SJSA1 (cell line): ENCODE data around the gene GNB5. TPM values are rescaled to one million over a fixed set of nuclear protein-coding genes. Genes with fewer than 3 reads are reported as not detected.
A peak's percentile ranks its signal among the peaks of the same experiment; 100 is the strongest.

Source experiments
- DNase-seq, 2 experiments: peaks; one replicate each; pipeline ENCODE4 v3.0.0-alpha.2; 2015 to 2020; ENCODE audit warnings: low spot score in 2 of 2, low read depth in 1 of 2
- H3K27ac ChIP-seq: fragments of 250-450 bp; sonication (Bioruptor Pico); 2 replicates; pipeline ENCODE4 v1.5.1; 2020; ENCODE audit warnings: mild to moderate bottlenecking, moderate library complexity
- H3K27me3 ChIP-seq: fragments of 250-450 bp; sonication (Bioruptor Pico); replicated peaks from 2 replicates; pipeline ENCODE4 v1.5.1; 2020; ENCODE audit warnings: mild to moderate bottlenecking, moderate library complexity
- H3K36me3 ChIP-seq: fragments of 250-450 bp; sonication (Bioruptor Pico); 2 replicates; pipeline ENCODE4 v1.5.1; 2020; ENCODE audit warnings: mild to moderate bottlenecking
- H3K4me1 ChIP-seq: fragments of 250-450 bp; sonication (Bioruptor Pico); replicated peaks from 2 replicates; pipeline ENCODE4 v1.6.1; 2021; ENCODE audit warnings: mild to moderate bottlenecking
- H3K4me3 ChIP-seq: fragments of 250-450 bp; sonication (Bioruptor Pico); 2 replicates; pipeline ENCODE4 v1.5.1; 2020; ENCODE audit warnings: mild to moderate bottlenecking
- H3K9me3 ChIP-seq: fragments of 250-450 bp; sonication (Bioruptor Pico); replicated peaks from 2 replicates; pipeline ENCODE4 v1.5.1; 2020; ENCODE audit warnings: mild to moderate bottlenecking
- total RNA-seq: library from RNA; depleted of rRNA; stranded (reverse); fragments of >200 nt; shearing (Covaris generic); gene quantifications from 2 replicates; pipeline ENCODE4 v1.2.3, GENCODE V29; 2014

Gene GNB5
- total RNA-seq, 1 experiment from 2014 or later, result 58.9 TPM

DNA sequence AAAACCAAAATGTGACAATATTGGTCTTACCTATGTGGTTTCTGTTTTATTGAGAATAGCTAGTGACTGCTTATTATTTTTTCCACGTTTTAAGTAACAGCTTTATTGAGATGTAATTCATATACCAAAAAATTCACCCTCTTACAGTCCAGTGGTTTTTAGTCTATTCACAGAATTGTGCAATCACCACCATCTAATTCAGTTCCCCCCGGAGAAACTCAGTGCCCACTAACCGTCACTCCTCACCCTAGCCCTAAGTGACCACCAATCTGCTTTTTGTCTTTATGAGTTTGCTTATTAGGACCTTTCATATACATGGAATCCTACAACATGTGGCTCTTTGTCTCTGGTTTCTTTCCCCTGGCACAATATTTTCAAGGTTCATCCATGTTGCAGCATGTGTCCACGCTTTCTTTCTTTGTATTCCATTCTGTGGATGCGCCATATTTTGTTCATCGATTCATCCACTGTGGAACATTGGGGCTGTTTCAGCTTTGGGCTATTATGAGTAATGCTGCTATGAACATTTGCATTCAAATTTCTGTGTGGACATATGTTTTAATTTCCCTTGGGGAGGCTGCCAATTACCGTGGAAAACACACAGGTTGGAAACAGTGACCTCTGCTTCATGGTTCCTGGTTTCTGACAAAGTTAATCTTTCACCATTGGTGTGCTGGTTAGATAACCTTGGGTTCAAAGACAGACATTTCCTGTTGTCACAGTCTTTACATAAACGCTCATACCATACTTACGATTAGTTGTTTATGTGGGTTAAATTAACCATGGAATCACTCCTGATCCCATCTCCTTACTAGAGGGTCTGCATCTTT lies 75.4 kb downstream of the GNB5 start:
- Histone ChIP-seq H3K27ac (no peak overlapping the region), H3K36me3 (no peaks in the 10 kb centered on the region), H3K4me1 (no peaks in the 10 kb centered on the region), H3K27me3 (no peaks in the 10 kb centered on the region; the same call in 1 of the 2 replicates), H3K9me3 (no peaks in the 10 kb centered on the region), H3K4me3 (no peak overlapping the region)
- DNase-seq, result no peak

DNA sequence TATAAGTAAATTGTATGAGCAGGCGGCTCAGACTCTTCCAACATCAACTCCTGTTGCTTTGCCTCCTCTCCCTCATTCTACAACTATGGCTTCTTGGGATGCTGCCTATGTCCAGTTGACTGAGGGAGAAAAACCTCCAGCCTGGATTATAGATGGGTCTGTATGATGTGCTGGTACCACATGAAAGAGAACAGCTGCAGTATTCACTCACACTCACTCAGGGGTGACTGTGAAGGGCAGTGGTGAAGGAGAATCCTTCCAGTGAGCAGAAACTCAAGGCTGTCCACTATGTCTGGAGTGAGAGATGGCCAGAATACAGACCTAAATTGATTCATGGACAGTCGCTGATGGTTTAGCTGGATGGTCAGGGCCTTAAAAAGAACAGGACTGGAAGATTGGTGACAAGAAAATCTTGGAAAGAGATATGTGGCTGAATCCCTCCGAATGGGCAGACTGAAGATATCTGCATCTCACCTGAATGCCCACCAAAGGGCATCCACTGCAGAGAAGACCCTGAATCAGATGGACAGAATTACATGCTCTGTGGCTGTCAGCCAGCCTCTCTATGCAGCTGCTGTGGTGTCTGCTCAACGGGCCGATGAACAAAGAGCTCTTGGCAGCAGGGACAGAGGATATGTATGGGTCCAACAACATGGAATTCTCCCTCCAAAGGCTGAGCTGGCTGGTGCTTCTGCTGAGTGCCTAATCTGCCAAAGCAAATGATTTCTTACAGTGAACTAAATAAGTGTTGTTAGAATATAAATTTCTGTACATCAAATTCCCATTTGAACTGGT lies 76.7 kb downstream of the GNB5 start:
- H3K36me3 ChIP-seq, result no peaks in the 10 kb centered on the region
- no peaks in the 10 kb centered on the region for H3K9me3 ChIP-seq
- no peak overlapping the region for H3K4me3 ChIP-seq
- H3K4me1 ChIP-seq, result no peaks in the 10 kb centered on the region
- no peak for DNase-seq
- H3K27ac ChIP-seq, result no peak overlapping the region
- H3K27me3 ChIP-seq, result no peaks in the 10 kb centered on the region; the same call in 1 of the 2 replicates

GRCh38 chr15:52113708-52114107 lies 77.5 kb downstream of the GNB5 start:
- Histone ChIP-seq H3K27ac (no peak overlapping the region), H3K36me3 (no peaks in the 10 kb centered on the region), H3K27me3 (no peaks in the 10 kb centered on the region; the same call in 1 of the 2 replicates), H3K4me3 (no peak overlapping the region), H3K4me1 (no peaks in the 10 kb centered on the region), H3K9me3 (no peaks in the 10 kb centered on the region)
- DNase-seq, result no peak

DNA sequence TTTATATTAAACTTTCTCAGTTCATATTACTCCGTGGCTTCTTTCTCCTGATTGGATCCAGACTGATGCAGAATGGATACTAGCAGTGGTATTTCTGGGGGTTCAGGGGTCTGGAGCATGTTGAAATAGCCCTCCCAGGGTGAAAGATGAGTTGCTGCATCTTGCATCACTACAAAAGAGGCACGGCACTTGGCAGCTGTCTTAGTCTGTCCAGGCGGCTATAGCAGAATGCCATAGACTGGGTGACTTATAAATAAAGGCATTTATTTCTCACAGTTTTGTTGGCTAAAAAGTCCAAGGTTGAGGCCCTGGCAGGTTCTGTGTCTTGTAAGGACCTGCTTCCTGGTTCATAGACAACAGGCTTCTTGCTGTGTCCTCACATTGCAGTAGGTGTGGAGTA lies 78.0 kb downstream of the GNB5 start:
- Histone ChIP-seq H3K4me1 (no peaks in the 10 kb centered on the region), H3K27ac (no peak overlapping the region), H3K27me3 (no peaks in the 10 kb centered on the region; the same call in 1 of the 2 replicates), H3K36me3 (no peaks in the 10 kb centered on the region), H3K4me3 (no peak overlapping the region), H3K9me3 (no peaks in the 10 kb centered on the region)
- DNase-seq, result no peak

- no peak overlapping the region for H3K4me3 ChIP-seq
- H3K4me1 ChIP-seq, result no peaks in the 10 kb centered on the region
- H3K27ac ChIP-seq, result no peak overlapping the region
- no peak for DNase-seq
- no peaks in the 10 kb centered on the region for H3K36me3 ChIP-seq
- no peaks in the 10 kb centered on the region; the same call in 1 of the 2 replicates for H3K27me3 ChIP-seq
- H3K9me3 ChIP-seq, result no peaks in the 10 kb centered on the region
Observed at GRCh38 chr15:52112203-52112750, 78.9 kb downstream of the GNB5 start.

DNA sequence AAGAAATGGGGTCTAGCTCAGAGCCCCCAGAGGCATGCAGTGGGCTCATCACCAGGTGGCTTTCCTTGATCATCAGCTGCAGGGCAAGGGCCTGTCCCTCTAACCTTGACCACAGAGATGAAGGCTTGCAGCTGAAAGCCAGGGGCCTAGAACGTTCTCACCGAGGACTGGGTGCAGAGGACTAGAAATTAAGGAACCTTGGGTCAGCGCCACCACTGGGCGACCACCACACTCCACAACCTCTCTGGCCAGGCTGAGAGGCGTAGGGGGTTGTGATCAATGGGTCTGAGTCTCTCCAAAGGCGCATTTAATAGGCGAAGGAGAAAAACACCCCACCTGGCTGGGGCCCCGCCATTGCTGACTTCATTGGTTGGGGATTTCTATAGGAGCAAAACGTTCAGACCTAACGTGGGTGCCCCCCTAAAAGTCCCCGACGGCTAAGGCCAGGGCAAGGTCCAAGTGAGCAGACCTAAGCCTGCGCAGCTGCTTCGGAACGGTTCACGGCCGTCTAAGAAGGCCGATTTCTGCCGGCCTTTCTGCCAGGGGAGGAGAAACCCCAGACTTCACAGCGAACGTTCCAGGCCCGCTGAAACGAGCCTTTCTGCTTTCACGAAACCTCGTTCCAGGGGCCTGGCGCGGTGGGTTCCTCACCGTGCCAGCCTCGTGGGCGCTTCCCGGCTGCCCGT lies 79.5 kb downstream of the GNB5 start:
- Histone ChIP-seq H3K4me3 (no peak overlapping the region), H3K36me3 (no peaks in the 10 kb centered on the region), H3K27ac (no peak overlapping the region), H3K27me3 (no peaks in the 10 kb centered on the region; the same call in 1 of the 2 replicates), H3K9me3 (no peaks in the 10 kb centered on the region), H3K4me1 (no peaks in the 10 kb centered on the region)
- no peak for DNase-seq

GRCh38 chr15:52109559-52110451 lies 81.4 kb downstream of the GNB5 start:
- Histone ChIP-seq H3K27ac (no peak overlapping the region), H3K4me1 (no peaks in the 10 kb centered on the region), H3K9me3 (no peaks in the 10 kb centered on the region), H3K36me3 (no peaks in the 10 kb centered on the region), H3K4me3 (no peak overlapping the region), H3K27me3 (no peaks in the 10 kb centered on the region)
- DNase-seq, result no peak

GRCh38 chr15:52107238-52107637 lies 84.0 kb downstream of the GNB5 start:
- Histone ChIP-seq H3K27me3 (no peaks in the 10 kb centered on the region), H3K27ac (no peak overlapping the region), H3K4me3 (no peak overlapping the region), H3K36me3 (no peaks in the 10 kb centered on the region), H3K9me3 (no peaks in the 10 kb centered on the region), H3K4me1 (peaks cover 15% of the 10 kb centered on the region)
- no peak for DNase-seq

DNA sequence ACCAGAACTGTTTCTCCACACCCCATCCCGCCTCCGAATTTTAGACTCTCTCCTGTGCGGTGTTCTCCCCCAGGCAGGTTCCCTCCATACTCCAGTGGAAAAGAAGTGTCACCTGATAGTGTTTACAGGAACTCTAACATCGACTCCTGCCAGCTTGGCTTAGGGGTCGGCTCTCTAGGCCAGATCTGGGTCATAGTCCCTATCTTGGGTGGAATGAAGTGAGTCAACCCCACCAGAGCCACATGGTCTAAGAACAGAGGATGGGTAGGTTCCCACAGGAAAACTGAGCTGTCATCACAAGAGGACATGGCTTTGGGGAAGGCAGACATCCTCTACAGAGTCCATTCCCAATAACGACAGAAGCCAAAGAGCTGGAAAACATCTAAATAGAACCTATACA lies 84.6 kb downstream of the GNB5 start:
- no peak overlapping the region for H3K4me3 ChIP-seq
- H3K4me1 ChIP-seq, result peaks cover 15% of the 10 kb centered on the region
- H3K36me3 ChIP-seq, result no peaks in the 10 kb centered on the region
- no peaks in the 10 kb centered on the region for H3K9me3 ChIP-seq
- H3K27me3 ChIP-seq, result no peaks in the 10 kb centered on the region
- no peak overlapping the region for H3K27ac ChIP-seq
- no peak for DNase-seq

GRCh38 chr15:52105846-52106245 lies 85.3 kb downstream of the GNB5 start:
- no peaks in the 10 kb centered on the region for H3K36me3 ChIP-seq
- H3K27me3 ChIP-seq, result no peaks in the 10 kb centered on the region
- no peak overlapping the region for H3K27ac ChIP-seq
- no peaks in the 10 kb centered on the region for H3K9me3 ChIP-seq
- H3K4me1 ChIP-seq, result peaks cover 15% of the 10 kb centered on the region
- no peak for DNase-seq
- H3K4me3 ChIP-seq, result no peak overlapping the region

DNA sequence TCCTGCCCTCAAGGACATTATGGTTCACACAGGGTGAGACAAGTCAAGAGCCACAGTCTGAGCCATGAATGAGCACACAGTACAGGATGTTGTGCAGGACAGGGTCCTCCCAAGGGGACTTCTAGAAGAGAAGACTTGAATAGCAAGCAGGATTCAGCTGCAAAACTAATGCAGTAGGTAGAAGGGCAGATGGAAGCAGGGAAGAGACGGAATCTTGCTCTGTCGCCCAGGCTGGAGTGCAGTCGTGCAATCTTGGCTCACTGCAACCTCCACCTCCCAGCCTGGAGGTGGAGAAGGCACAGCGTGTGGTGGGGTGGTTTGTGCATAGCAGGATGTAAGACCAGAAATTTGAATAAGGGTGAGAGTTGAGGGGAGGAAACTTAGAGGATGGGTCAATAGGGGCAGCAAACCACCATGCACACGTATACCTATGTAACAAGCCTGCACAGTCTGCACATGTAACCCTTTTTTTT lies 86.6 kb downstream of the GNB5 start:
- DNase-seq, result no peak
- H3K27me3 ChIP-seq, result no peaks in the 10 kb centered on the region
- peaks cover 15% of the 10 kb centered on the region for H3K4me1 ChIP-seq
- H3K4me3 ChIP-seq, result no peak overlapping the region
- H3K9me3 ChIP-seq, result no peaks in the 10 kb centered on the region
- no peaks in the 10 kb centered on the region for H3K36me3 ChIP-seq
- no peak overlapping the region for H3K27ac ChIP-seq

GRCh38 chr15:52103217-52104207 lies 87.7 kb downstream of the GNB5 start:
- Histone ChIP-seq H3K9me3 (no peaks in the 10 kb centered on the region), H3K4me3 (no peak overlapping the region), H3K36me3 (no peaks in the 10 kb centered on the region), H3K27ac (peak overlapping the region; percentile 41; the same call in 1 of the 2 replicates), H3K27me3 (no peaks in the 10 kb centered on the region), H3K4me1 (peaks cover 15% of the 10 kb centered on the region)
- peak; percentile 69 to 76 for DNase-seq
